Erythroblast (primary cell): Measurements from ENCODE around the gene MARCHF2.

Experiments
- GATA1 ChIP-seq: IDR thresholded peaks from 2 replicates; pipeline ENCODE4 v1.6.1; 2011; ENCODE audit warnings: low read depth, mild to moderate bottlenecking, control low read depth, low read length, moderate library complexity
- POLR2A ChIP-seq: IDR thresholded peaks from 2 replicates; pipeline ENCODE4 v1.6.1; 2011; ENCODE audit warnings: mild to moderate bottlenecking, low read length

DNA sequence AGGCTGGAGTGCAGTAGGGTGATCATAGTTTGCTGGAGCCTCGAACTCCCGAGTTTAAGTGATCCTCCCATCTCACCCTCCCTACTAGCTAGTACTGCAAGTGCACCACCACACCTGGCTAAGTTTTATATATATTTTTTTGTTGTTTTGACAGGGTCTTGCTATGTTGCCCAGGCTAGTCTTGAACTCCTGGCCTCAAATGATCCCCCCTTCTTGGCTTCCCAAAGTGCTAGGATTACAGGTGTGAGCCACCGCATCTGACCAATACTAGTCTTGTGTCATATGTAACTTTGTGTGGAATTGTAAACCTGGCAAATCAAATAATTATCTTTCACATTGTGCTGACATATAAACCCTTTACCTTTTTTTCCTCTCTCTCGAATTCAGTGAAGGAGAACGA, 41.9 kb downstream of the MARCHF2 start:
- TF ChIP-seq POLR2A (no peak), GATA1 (no peak)
